HUES6 (cell line): ENCODE results near the gene TFAP2B.

Experiments used
- H3K27ac ChIP-seq: 2 replicates; pipeline ENCODE4 v1.7.0; 2013; ENCODE audit warnings: low read depth, mild to moderate bottlenecking, low read length, inconsistent platforms
- H3K27me3 ChIP-seq: 2 replicates; pipeline ENCODE4 v1.6.1; 2013; ENCODE audit warnings: low read length; ENCODE audit not compliant: control insufficient read depth, insufficient read depth
- H3K36me3 ChIP-seq: 2 replicates; pipeline ENCODE4 v1.6.1; 2013; ENCODE audit warnings: low read length; ENCODE audit not compliant: control insufficient read depth, insufficient read depth
- H3K4me1 ChIP-seq: 2 replicates; pipeline ENCODE4 v1.6.1; 2013; ENCODE audit warnings: low read length; ENCODE audit not compliant: control insufficient read depth, insufficient read depth
- H3K4me3 ChIP-seq: 2 replicates; pipeline ENCODE4 v1.5.1; 2013; ENCODE audit warnings: low read depth, low read length
- H3K9ac ChIP-seq: one replicate; pipeline ENCODE4 v1.6.1; 2013; ENCODE audit warnings: mild to moderate bottlenecking, low read length
- H3K9me3 ChIP-seq: 2 replicates; pipeline ENCODE4 v1.6.1; 2013; ENCODE audit warnings: low read depth, low read length; ENCODE audit not compliant: control insufficient read depth, insufficient read depth

The TFAP2B gene

DNA sequence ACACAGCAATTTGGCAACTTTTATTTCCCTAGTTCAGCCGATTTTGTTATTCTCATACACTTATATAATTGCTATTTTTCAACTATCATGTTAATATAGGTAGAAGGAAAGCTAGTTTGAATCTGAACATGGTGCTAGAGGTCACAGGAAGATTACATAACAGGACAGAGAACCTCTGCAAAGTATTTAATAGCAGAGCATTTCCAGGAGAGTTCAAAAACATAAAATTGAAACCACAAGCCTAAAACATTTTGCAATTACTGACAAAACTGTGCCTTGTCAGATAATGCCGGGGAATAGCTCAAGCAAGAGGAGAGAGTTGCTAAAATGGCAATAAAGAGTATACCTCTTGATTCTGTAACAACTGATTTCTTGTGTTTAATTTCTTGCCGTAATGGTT is 70.8 kb downstream of the TFAP2B start:
- no peak overlapping the region for H3K4me3 ChIP-seq
- H3K36me3 ChIP-seq, result no peaks in the 10 kb centered on the region
- H3K9me3 ChIP-seq, result no peaks in the 10 kb centered on the region
- no peaks in the 10 kb centered on the region for H3K4me1 ChIP-seq
- no peaks in the 10 kb centered on the region for H3K27me3 ChIP-seq
- no peak overlapping the region for H3K9ac ChIP-seq
- no peak overlapping the region for H3K27ac ChIP-seq

GRCh38 chr6:50889935-50890334 is 71.3 kb downstream of the TFAP2B start:
- H3K27me3 ChIP-seq, result no peaks in the 10 kb centered on the region

GRCh38 chr6:50890579-50890978 is 71.9 kb downstream of the TFAP2B start:
- Histone ChIP-seq H3K9ac (no peak overlapping the region), H3K27ac (no peak overlapping the region), H3K27me3 (no peaks in the 10 kb centered on the region), H3K36me3 (no peaks in the 10 kb centered on the region), H3K4me1 (no peaks in the 10 kb centered on the region), H3K4me3 (no peak overlapping the region), H3K9me3 (no peaks in the 10 kb centered on the region)

More at GRCh38 chr6:50889935-50890334, 71.3 kb downstream of the TFAP2B start:
- Histone ChIP-seq H3K36me3 (no peaks in the 10 kb centered on the region), H3K27ac (no peak overlapping the region), H3K9ac (no peak overlapping the region), H3K4me3 (no peak overlapping the region), H3K4me1 (no peaks in the 10 kb centered on the region), H3K9me3 (no peaks in the 10 kb centered on the region)

GRCh38 chr6:50891290-50891689 is 72.6 kb downstream of the TFAP2B start:
- Histone ChIP-seq H3K9ac (no peak overlapping the region), H3K27me3 (no peaks in the 10 kb centered on the region), H3K9me3 (no peaks in the 10 kb centered on the region), H3K27ac (no peak overlapping the region), H3K36me3 (no peaks in the 10 kb centered on the region), H3K4me3 (no peak overlapping the region), H3K4me1 (no peaks in the 10 kb centered on the region)
